ENCODE results near the gene MAPRE2. TPM values are rescaled to one million over a fixed set of nuclear protein-coding genes. Genes with fewer than 3 reads are reported as not detected.

The MAPRE2 gene
- total and polyA plus RNA-seq, 8 donors, result 37.4 to 56.3 (median 50.0) TPM

DNA sequence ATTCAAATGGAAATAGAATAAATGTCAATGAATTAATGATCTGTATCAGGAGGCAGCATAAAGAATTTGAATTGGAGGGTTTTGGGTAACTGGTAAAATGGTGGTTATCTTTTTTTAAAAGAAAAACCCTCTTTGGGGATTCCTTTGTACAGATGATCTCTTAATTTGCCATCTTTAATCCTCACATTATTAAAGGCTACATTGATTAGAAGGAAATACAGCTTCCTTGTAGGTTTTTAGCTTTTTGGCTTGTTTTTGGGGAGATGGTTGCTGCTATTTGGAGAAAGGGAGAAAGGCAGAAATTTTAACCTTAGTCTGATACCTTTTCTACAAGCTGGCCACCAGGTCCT is 600 bp upstream of the MAPRE2 start:
- TF ChIP-seq, protein P1, sequence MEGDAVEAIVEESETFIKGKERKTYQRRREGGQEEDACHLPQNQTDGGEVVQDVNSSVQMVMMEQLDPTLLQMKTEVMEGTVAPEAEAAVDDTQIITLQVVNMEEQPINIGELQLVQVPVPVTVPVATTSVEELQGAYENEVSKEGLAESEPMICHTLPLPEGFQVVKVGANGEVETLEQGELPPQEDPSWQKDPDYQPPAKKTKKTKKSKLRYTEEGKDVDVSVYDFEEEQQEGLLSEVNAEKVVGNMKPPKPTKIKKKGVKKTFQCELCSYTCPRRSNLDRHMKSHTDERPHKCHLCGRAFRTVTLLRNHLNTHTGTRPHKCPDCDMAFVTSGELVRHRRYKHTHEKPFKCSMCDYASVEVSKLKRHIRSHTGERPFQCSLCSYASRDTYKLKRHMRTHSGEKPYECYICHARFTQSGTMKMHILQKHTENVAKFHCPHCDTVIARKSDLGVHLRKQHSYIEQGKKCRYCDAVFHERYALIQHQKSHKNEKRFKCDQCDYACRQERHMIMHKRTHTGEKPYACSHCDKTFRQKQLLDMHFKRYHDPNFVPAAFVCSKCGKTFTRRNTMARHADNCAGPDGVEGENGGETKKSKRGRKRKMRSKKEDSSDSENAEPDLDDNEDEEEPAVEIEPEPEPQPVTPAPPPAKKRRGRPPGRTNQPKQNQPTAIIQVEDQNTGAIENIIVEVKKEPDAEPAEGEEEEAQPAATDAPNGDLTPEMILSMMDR (IDR thresholded peaks at IDR 0.05), result no peak
- Histone ChIP-seq H3K36me3 (no peaks in the 10 kb centered on the region), H3K9me3 (no peaks in the 10 kb centered on the region), H3K4me1 (peaks cover 24 to 53% of the 10 kb centered on the region in 2 donors), H3K4me3 (peak overlapping the region in 1 of 2 donors; percentile 63), H3K27ac (peak overlapping the region; percentile 69 to 86), H3K27me3 (no peaks in the 10 kb centered on the region)
- DNase-seq (no peak), ATAC-seq (no peak)
- intact Hi-C loops (cut with DNase I), result no loop called here

DNA sequence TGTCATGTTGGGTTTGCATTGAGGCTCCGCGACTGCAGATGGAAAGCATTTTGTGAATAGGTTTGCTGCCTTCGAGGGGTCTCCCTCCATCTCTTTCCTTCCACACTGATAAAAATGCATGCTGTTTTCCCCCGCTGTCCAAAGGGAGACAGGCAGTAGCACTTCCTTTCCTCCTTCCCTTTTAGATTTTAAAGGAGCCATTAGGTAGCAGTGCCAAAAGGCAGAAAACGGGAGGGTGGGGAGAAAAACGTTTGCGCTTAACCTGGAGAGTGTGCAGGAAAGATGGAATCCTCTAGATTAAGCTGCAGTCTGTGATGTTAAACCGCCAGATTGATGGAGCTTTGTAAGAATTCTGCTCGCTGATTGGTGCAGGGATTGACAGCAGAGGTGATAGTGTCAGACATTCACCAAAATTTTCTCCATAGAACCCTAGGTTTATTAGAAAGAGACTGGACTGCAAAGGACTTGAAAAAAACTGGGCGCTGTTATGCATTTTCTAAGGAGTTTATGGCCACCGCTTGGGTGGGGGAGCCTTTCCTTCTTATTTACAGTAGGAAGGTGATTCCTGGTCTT is 688 bp downstream of the MAPRE2 start:
- Histone ChIP-seq H3K27me3 (no peaks in the 10 kb centered on the region), H3K4me3 (peak overlapping the region; percentile 63 to 88), H3K9me3 (no peaks in the 10 kb centered on the region), H3K4me1 (peaks cover 24 to 65% of the 10 kb centered on the region in 2 donors), H3K36me3 (no peaks in the 10 kb centered on the region), H3K27ac (peak overlapping the region; percentile 80 to 86)
- intact Hi-C loops (cut with DNase I), result no loop called here
- DNase-seq, result no peak
- TF ChIP-seq, protein P1 (IDR thresholded peaks at IDR 0.05), result no peak
- peak; percentile 24 for ATAC-seq

DNA sequence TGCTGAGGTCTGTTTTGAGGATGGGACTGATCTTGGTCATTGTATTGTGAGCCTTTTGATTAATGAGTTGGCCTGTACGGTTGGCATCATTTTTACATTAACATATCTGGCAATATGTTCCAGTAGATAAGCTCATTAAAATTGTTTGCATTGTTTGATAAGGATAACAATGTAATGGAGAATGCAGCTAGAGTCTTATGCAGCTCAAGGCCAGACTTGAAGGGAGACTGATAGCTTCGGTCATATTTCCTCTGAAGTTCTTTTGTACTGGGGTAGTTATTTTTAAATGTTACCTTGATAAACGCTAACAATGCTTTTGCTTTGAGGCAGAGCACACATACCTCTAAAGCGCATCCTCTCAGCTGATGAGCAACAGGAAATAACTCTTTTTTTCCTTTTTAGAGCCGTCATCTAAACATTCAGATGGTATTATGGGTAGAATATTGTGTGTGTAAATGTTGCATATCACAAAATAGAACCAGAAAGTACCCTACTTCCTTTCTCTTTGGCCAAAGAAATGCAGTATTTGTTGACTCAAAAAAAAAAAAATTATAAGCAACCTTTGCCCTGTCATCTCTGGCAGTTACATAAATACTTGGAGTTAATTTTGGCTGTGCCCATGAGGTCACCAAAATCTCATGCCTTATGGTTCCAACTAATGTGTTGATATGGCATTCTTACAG is 1.3 kb downstream of the MAPRE2 start:
- TF ChIP-seq, protein P1 (IDR thresholded peaks at IDR 0.05), result no peak
- no peaks in the 10 kb centered on the region for H3K36me3 ChIP-seq
- ATAC-seq, result no peak
- H3K4me3 ChIP-seq, result peak overlapping the region; percentile 63 to 88
- H3K27ac ChIP-seq, result peak overlapping the region; percentile 80 to 86
- H3K9me3 ChIP-seq, result no peaks in the 10 kb centered on the region
- DNase-seq, result no peak
- intact Hi-C loops (cut with DNase I), result no loop called here
- H3K4me1 ChIP-seq, result peaks cover 24 to 65% of the 10 kb centered on the region in 2 donors
- no peaks in the 10 kb centered on the region for H3K27me3 ChIP-seq

DNA sequence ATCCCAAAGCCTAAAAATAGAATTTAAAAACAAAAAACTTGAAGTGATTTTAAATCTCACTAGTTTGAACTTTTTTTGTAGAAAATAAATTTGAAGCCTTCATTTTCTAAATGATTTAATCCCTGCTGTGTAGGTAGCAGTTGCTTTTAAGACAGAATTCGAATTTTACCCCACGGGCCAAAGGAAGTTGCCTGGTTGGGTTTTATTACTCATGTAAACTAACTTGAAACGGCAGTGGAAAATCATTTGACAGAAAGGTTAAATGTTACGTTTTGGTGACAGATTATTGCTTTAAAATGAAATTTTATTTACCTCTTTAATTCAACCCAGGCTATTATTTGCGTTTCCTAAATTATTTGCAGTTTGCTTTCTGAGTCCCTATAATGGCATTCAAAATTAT is 2.0 kb downstream of the MAPRE2 start:
- H3K4me3 ChIP-seq, result peak overlapping the region in 1 of 2 donors; percentile 63
- no peaks in the 10 kb centered on the region for H3K9me3 ChIP-seq
- DNase-seq (no peak), ATAC-seq (no peak)
- peaks cover 24 to 65% of the 10 kb centered on the region in 2 donors for H3K4me1 ChIP-seq
- intact Hi-C loops (cut with DNase I), result no loop called here
- TF ChIP-seq, protein P1 (IDR thresholded peaks at IDR 0.05), result no peak
- H3K36me3 ChIP-seq, result no peaks in the 10 kb centered on the region
- H3K27ac ChIP-seq, result peak overlapping the region; percentile 80 to 86
- no peaks in the 10 kb centered on the region for H3K27me3 ChIP-seq

DNA sequence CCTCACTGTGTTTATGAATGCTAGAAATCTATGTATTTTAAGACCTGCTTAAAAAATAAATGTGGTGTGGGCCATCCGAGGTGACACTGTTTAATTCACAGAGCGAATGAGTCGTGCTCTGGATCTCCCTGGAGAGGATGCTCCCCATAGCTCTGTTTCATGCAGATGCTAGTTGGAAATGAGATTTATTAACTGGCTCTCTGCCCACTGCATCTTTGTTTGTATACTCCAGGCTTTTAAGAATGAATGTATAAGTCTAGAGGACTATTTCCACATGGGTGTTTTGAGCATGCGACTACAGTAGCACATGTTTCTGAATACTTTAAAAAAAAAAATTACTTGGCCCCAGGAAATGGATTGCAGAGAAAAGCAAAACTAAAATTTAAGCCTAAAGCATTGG is 3.9 kb downstream of the MAPRE2 start:
- DNase-seq (peak in 1 of 4 donors; percentile 67), ATAC-seq (no peak)
- no peaks in the 10 kb centered on the region for H3K9me3 ChIP-seq
- peaks cover 32 to 72% of the 10 kb centered on the region in 2 donors for H3K4me1 ChIP-seq
- peak overlapping the region in 1 of 2 donors; percentile 38 for H3K27ac ChIP-seq
- H3K4me3 ChIP-seq, result no peak overlapping the region
- TF ChIP-seq, protein P1 (IDR thresholded peaks at IDR 0.05), result no peak
- intact Hi-C loops (cut with DNase I), result no loop called here
- H3K27me3 ChIP-seq, result no peaks in the 10 kb centered on the region
- H3K36me3 ChIP-seq, result no peaks in the 10 kb centered on the region
